OCI-LY1 (cell line): ENCODE data around the gene PHF2.

Source experiments
- CTCF ChIP-seq: fragments of 200-600 bp; sonication (generic), shearing (Covaris generic); IDR thresholded peaks from 2 replicates; pipeline ENCODE4 v1.5.1; 2017; ENCODE audit warnings: mild to moderate bottlenecking, antibody characterized with exemption, low read length, moderate library complexity, mixed read lengths
- EZH2 ChIP-seq: fragments of 200-600 bp; sonication (generic), shearing (Covaris generic); IDR thresholded peaks from 2 replicates; pipeline ENCODE4 v1.8.0; 2017; ENCODE audit warnings: borderline replicate concordance, mixed run types, mild to moderate bottlenecking, antibody characterized with exemption, low read length, moderate library complexity, mixed read lengths

GRCh38 chr9:93699650-93700049, 123.3 kb downstream of the PHF2 start:
- no peak for TF ChIP-seq CTCF
- TF ChIP-seq EZH2 = no peak
